Measurements from ENCODE around the gene ZNF79. TPM values are rescaled to one million over a fixed set of nuclear protein-coding genes. Genes with fewer than 3 reads are reported as not detected.

Gene ZNF79
- total and polyA plus RNA-seq, 2 of the 8 experiments (the other 6 are each of a cell fraction or from before 2014, with no cell fraction given), result 2.4 to 7.4 TPM

DNA sequence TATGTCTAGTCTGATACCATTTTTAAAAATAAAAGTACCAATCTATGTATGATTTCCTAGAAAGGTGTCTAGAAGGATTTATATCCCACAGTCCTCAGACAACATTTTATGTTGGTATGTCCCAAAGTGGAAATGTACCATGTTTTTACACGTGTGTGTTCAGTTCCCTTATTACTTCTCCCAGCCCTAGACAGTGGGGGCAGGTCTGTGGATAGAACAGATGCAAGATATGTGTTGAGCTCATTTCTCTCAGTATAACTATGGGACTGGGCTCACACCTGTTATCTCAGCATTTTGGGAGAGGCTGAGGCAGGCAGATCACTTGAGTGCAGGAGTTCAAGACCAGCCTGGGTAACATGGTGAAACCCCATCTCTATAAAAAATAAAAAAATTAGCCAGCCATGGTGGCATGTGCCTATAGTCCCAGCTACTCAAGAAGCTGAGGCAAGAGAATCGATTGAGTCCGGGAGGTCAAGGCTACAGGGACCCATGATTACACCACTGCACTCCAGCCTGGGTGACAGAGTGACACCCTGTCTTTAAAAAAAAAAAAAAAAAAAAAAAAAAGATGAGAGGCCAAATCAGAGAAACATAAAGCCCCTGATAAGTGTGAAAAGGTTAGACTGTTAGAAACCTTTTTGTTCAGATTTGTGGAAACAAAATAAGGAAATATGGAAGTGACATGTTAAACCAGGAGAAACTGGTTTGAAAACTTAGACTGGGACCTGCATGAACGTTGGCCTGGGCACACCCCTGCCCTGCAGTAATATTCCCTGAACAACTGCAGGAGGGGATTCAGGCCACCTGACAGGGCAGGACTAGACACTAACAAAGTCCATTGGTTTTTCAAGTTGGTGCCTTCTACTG lies 34.6 kb upstream of the ZNF79 start:
- no peak for TF ChIP-seq SIRT6 (IDR thresholded peaks at IDR 0.05; ENCODE audit: low read length)
- Histone ChIP-seq H3K9ac (replicated peaks in 1 of 4; ENCODE audit: extremely low read depth in 1 of 4, low read depth in 3 of 4, low read length in 3 of 4) (no peak overlapping the region), H3K23ac (ENCODE audit: insufficient read length) (no peak overlapping the region), H2AK5ac (ENCODE audit: low read depth, low read length) (no peak overlapping the region), H3K4me2 (ENCODE audit: insufficient read depth in 1 of 2, low read depth in 2 of 2, low read length in 2 of 2) (no peak overlapping the region), H3K56ac (replicated peaks; ENCODE audit: insufficient read length, low read depth, low read length) (no peak overlapping the region), H2BK12ac (ENCODE audit: low read depth, low read length) (no peak overlapping the region), H3K27me3 (replicated peaks in 1 of 4; ENCODE audit: control insufficient read depth in 3 of 4, extremely low read depth in 1 of 4, insufficient read depth in 3 of 4, low read length in 3 of 4) (no peaks in the 10 kb centered on the region; a peak in 1 of 7 replicates), H4K20me1 (replicated peaks in 1 of 2; ENCODE audit: control insufficient read depth in 1 of 2, insufficient read depth in 2 of 2, low read length in 2 of 2) (no peaks in the 10 kb centered on the region), H2BK120ac (replicated peaks; ENCODE audit: low read depth, low read length) (no peak overlapping the region), H2BK15ac (ENCODE audit: low read length) (no peak overlapping the region), H2BK5ac (ENCODE audit: low read depth, low read length) (no peak overlapping the region), H3K4me1 (replicated peaks in 1 of 4; ENCODE audit: control insufficient read depth in 3 of 4, insufficient read depth in 4 of 4, low read length in 3 of 4) (peaks cover 0 to 2% (median 0%) of the 10 kb centered on the region in 4 experiments; a peak in 1 of 7 replicates), H3K18ac (ENCODE audit: extremely low read depth, low read length) (no peak overlapping the region), H2BK20ac (ENCODE audit: low read length) (no peak overlapping the region), H2AFZ (ENCODE audit: low read length) (no peak overlapping the region), H3K14ac (ENCODE audit: insufficient read length) (no peak overlapping the region), H3K4ac (replicated peaks; ENCODE audit: insufficient read length, low read depth, low read length) (no peak overlapping the region), H3K9me3 (ENCODE audit: insufficient read depth in 2 of 2, low read depth in 1 of 2, low read length in 1 of 2) (no peaks in the 10 kb centered on the region), H4K5ac (ENCODE audit: insufficient read length, low read depth, low read length) (no peak overlapping the region), H3K4me3 (ENCODE audit: extremely low read depth in 1 of 4, insufficient read depth in 2 of 4, low read depth in 3 of 4, low read length in 4 of 4) (no peak overlapping the region), H4K8ac (ENCODE audit: extremely low read depth, insufficient read depth, low read length) (no peak overlapping the region), H3K36me3 (ENCODE audit: control insufficient read depth in 2 of 4, insufficient read depth in 4 of 4, low read length in 3 of 4) (no peaks in the 10 kb centered on the region), H4K91ac (replicated peaks; ENCODE audit: insufficient read length, low read length) (no peak overlapping the region), H3K27ac (ENCODE audit: low read depth, low read length) (no peak overlapping the region), H3K79me1 (ENCODE audit: low read depth, low read length) (no peaks in the 10 kb centered on the region), H3K23me2 (ENCODE audit: low read depth, low read length) (no peaks in the 10 kb centered on the region), H3K79me2 (ENCODE audit: control insufficient read depth in 1 of 2, insufficient read depth in 2 of 2, low read length in 2 of 2) (no peaks in the 10 kb centered on the region)
- 73% methylated on average over 4 of the region's 4 CpGs; no CpG with 5 or more reads in 1 of the 2 experiments for WGBS, 2 experiments (ENCODE audit: extremely low coverage in 1 of 2, insufficient coverage in 1 of 2, insufficient read length in 1 of 2, insufficient replicate concordance in 2 of 2, low coverage in 1 of 2, low lambda C conversion rate in 2 of 2, missing lambda C conversion rate in 1 of 2)
- DNase-seq (ENCODE audit: low read depth in 1 of 2, low spot score in 2 of 2), result no peak
- ChIA-PET CTCF (ENCODE audit: partially characterized antibody) (interaction anchor here (0.6 to 1.0 kb wide), 2 partner anchors 16 to 35 kb away, joined by 3 to 4 read pairs; no protein-coding TSS in a partner anchor), POLR2A (ENCODE audit: partially characterized antibody) (interaction anchor here (0.9 to 2.0 kb wide), 4 partner anchors 10 to 60 kb away, joined by 3 to 6 read pairs (median 5); no protein-coding TSS in a partner anchor)
- FAIRE-seq, result no peak

All from H1 (cell line).